ENCODE results near the gene BCL2L14. TPM values are rescaled to one million over a fixed set of nuclear protein-coding genes. Genes with fewer than 3 reads are reported as not detected.
"Not testable (repeated sequence)": the region's sequence is repeated elsewhere in the genome, so short reads cannot be mapped to it uniquely, and the experiment has no call there.

BCL2L14 gene
- total RNA-seq, 1 donor from 2014 or later: not detected

DNA sequence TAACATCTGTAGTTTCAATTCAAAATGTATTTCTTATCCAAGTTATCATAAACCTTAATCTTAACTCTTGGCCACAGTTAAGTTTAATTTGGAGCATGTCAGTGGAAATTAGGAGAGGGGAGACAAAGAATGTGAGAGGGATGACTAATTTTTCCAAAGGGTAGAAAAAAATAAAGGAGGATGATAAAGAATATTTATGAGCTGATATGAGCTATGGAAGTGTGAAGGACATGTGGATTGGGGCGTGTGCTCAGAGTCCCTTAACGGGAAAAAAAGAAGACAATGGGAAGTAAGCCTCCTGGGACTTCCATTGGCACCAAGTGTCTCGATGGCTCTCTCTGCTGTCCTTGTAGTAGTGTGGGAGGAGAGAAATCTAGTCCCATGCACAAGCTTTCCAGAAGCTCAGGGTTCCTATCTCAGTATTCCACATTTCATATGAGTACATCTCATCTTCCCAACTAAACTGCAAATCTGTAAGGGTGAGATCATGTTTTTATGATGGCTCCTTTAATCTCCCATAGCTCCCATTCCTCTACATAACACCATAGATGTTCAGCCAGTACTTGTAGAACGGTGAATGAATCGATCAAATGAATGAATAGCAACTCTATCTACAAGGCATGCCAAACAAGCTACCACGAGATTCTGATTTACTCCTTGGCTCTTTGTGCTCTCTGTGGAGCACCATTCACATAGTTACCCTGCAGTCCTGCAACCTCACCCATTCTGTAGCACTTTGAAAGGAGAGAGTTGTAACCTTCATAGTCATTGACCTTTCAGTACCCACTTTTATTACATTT lies 27.4 kb downstream of the BCL2L14 start:
- DNase-seq (ENCODE audit: low spot score): no peak
- intact Hi-C loops (cut with DNase I): no loop called here

- intact Hi-C loops (cut with DNase I): no loop called here
- no peak for DNase-seq (ENCODE audit: low spot score)
Measured at GRCh38 chr12:12098691-12099015, 27.9 kb downstream of the BCL2L14 start.

- intact Hi-C loops (cut with DNase I): no loop called here
Measured at GRCh38 chr12:12099102-12099501, 28.4 kb downstream of the BCL2L14 start.

DNA sequence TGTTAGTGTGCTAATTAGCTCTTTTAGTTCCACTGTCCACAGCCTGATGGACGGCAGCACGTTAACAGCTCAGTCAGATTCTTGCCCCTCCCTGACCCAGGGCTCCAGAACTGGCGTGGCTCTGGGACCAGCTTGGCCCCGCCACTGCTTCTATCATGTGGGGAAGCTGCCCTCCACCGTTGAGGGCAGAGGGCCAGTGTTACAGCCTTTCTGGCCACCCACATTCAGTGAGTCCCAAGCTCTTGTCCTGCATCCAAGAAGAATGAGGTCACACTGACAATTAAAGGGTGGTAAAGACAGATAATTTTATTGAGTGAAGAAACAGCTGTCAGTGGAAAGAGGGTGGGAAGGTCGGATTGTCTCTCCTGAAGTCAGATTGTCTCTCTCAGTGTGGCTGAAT lies 36.9 kb downstream of the BCL2L14 start:
- intact Hi-C loops (cut with DNase I): no loop called here

More at GRCh38 chr12:12099102-12099501, 28.4 kb downstream of the BCL2L14 start:
- no peak for DNase-seq (ENCODE audit: low spot score)

GRCh38 chr12:12108441-12109058 lies 37.8 kb downstream of the BCL2L14 start:
- no peak for DNase-seq (ENCODE audit: low spot score)
- intact Hi-C loops (cut with DNase I): no loop called here

More for the DNA sequence above, 36.9 kb downstream of the BCL2L14 start:
- DNase-seq (ENCODE audit: low spot score): no peak

DNA sequence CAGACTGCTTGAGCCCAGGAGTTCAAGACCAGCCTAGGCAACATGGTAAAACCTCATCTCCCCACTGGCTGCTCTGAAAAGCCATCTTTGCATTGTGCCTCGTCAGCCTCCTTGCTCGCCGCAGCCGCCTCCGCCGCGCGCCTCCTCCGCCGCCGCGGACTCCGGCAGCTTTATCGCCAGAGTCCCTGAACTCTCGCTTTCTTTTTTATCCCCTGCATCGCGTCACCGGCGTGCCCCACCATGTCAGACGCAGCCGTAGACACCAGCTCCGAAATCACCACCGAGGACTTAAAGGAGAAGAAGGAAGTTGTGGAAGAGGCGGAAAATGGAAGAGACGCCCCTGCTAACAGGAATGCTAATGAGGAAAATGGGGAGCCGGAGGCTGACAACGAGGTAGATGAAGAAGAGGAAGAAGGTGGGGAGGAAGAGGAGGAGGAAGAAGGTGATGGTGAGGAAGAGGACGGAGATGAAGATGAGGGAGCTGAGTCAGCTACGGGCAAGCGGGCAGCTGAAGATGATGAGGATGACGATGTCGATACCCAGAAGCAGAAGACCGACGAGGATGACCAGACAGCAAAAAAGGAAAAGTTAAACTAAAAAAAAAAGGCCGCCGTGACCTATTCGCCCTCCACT lies 40.3 kb downstream of the BCL2L14 start:
- intact Hi-C loops (cut with DNase I); DNase-seq (ENCODE audit: low spot score): not testable (repeated sequence)

GRCh38 chr12:12115514-12115913 lies 44.8 kb downstream of the BCL2L14 start:
- no peak for DNase-seq (ENCODE audit: low spot score)
- intact Hi-C loops (cut with DNase I): no loop called here

DNA sequence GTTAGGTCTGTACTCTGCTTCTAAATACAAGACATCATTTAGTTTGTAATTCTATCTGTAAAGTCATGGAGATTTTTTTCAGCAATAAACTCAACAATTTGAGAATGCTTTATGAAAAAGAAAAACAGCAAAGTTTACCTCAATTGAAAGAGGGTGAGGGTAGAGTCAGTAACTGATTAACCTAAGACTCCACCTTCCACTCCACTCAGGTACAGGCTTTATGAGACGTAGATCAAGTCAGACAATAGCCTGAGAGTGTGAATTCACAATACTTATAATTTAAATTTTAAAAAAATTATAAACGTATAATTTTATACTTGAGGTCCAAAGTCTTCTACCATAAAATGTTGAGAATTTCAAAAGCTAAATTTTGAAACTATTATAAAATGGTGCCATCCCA lies 45.9 kb downstream of the BCL2L14 start:
- intact Hi-C loops (cut with DNase I): no loop called here
- DNase-seq (ENCODE audit: low spot score): no peak

DNA sequence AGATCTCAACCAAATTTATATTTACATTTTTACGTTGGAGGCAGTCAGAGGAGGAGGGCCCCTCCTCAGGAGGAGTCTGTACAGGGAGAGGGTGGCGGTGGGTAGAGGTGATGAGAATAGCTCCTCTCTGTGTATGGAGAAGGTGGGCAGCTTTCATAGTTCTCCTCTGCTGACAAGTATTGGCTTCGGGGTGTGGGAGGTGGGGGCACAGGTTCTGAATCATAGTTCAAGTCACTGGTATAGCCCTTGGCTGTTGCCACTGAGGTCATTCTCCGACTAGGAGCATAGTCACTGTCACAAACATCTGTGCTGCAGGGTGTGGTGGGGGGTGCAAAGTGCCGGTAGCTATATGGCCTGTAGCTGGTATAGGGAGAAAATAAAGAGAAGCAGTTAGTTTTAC lies 50.3 kb downstream of the BCL2L14 start:
- intact Hi-C loops (cut with DNase I): no loop called here
- no peak for DNase-seq (ENCODE audit: low spot score)

- DNase-seq (ENCODE audit: low spot score): no peak
Measured at GRCh38 chr12:12123036-12123604, 52.4 kb downstream of the BCL2L14 start.

GRCh38 chr12:12126551-12126950 lies 55.8 kb downstream of the BCL2L14 start:
- intact Hi-C loops (cut with DNase I): no loop called here
- no peak for DNase-seq (ENCODE audit: low spot score)

More at GRCh38 chr12:12123036-12123604, 52.4 kb downstream of the BCL2L14 start:
- intact Hi-C loops (cut with DNase I): no loop called here

- DNase-seq (ENCODE audit: low spot score): no peak
- intact Hi-C loops (cut with DNase I): no loop called here
Measured at GRCh38 chr12:12127304-12127703, 56.6 kb downstream of the BCL2L14 start.

GRCh38 chr12:12128670-12129069 lies 57.9 kb downstream of the BCL2L14 start:
- intact Hi-C loops (cut with DNase I): no loop called here
- no peak for DNase-seq (ENCODE audit: low spot score)

DNA sequence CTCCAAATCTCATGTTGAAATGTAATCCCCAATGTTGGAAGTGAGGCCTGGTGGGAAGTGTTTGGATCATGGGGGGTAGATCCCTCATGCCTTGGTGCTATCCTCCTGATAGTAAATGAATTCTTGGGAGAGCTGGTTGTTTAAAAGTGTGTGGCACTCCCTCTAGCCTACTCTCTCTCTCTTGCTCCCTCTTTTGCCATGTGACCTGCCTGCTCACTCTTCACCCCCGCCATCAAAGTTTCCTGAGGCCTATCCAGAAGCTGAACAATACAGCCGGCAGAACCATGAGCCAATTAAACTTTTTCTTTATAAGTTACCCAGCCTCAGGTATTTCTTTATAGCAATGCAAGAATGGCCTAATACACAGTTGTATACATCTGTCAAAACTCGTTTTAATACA lies 62.5 kb downstream of the BCL2L14 start:
- intact Hi-C loops (cut with DNase I): no loop called here

GRCh38 chr12:12133785-12134184 lies 63.0 kb downstream of the BCL2L14 start:
- intact Hi-C loops (cut with DNase I): no loop called here
- no peak for DNase-seq (ENCODE audit: low spot score)

More for the DNA sequence above, 62.5 kb downstream of the BCL2L14 start:
- DNase-seq (ENCODE audit: low spot score): no peak

DNA sequence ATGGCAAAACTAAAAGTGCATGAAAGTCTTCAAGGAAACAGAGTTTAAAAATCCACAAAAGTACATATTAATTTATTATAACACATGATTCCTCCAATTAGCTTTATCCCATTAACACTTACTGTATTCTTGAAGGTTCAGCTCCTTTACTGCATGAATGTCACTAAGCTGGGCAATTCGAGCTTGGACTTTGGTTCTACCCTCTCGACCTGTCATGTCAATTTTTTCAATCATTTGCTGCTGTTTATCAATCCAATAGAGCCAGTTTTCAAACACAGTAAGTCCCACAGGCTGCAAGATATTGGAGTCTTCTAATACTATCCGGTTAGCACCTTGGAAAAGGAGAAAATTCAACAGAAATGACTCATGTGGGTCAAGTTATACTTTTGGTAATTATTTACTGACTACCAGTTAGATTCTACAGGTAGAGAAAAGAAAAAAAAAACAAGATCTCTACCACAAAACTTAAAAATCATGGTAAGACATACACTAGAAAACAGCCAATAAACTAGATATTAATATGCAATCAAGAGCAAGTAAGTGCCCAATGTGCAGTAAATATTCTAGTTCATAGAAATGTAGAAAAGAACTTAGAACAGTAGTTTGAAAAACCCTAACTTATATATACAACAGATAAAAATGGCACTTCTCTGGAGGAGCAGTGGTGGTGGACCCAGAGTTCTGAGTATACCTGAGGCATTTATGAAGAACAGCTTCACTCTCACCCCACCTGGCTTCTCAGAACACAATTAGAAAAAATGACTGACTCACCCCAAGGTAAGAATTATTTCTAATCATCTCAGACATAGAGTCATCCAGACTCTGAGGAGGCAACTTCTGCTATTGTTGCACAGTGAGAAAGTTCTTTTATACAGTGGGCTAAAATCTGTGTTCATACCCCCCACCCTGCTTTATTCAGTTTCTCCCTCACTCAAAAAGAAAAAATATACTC lies 67.7 kb downstream of the BCL2L14 start:
- no peak for DNase-seq (ENCODE audit: low spot score)
- intact Hi-C loops (cut with DNase I): no loop called here

DNA sequence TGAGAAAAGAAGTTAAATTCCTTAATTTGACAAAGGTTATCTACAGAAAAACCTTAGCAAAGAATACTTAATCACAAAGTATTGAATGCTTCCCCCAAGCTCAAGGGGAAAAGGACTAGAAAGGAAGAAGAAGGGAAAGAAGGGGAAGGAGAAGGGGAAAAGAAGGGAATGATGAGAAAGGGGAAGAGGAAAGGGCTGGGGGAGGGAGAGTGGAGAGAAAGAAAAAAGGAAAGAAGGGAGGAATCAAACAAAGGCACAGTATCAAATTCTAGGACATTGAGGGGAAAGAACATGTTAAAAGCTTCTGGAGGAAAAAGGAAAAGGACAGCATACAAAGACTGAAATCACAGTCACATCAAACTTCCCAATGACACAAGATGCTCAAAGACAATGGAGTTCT lies 70.3 kb downstream of the BCL2L14 start:
- intact Hi-C loops (cut with DNase I): no loop called here
- DNase-seq (ENCODE audit: low spot score): no peak

- intact Hi-C loops (cut with DNase I); DNase-seq (ENCODE audit: low spot score): not testable (repeated sequence)
Measured at GRCh38 chr12:12144531-12144930, 73.8 kb downstream of the BCL2L14 start.

DNA sequence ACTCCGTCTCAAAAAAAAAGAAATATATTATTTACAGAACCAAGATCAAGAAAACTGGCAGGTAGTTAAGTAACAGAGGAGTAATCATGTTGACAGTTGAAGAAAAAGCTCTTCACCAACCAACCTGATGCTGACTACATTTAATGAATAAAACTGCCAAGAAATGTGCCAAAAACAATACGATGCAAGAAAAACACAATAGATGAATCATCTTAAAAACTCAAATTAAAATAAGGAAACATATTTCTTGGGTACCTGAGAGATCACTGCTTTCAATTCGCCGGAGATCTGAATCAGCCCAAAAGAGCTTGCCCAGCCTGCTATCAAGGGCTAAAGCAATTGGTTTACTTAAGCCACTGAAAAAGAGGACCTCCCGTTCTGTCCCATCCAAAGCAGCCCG lies 76.4 kb downstream of the BCL2L14 start:
- no peak for DNase-seq (ENCODE audit: low spot score)
- intact Hi-C loops (cut with DNase I): no loop called here

All from cardiac septum (tissue), 1 donor.